ENCODE results near the gene ARV1. TPM values are rescaled to one million over a fixed set of nuclear protein-coding genes. Genes with fewer than 3 reads are reported as not detected.

Gene ARV1
- total and polyA plus RNA-seq, 10 donors, result 11.8 to 31.6 (median 18.2) TPM

GRCh38 chr1:230950404-230950803, 28.5 kb upstream of the ARV1 start:
- 42 to 84% (median 62%) methylated on average over 3 of the region's 3 CpGs for WGBS, 5 donors
- no peaks in the 10 kb centered on the region for H3K27me3 ChIP-seq (replicated peaks in 1 of 7)
- no peaks in the 10 kb centered on the region for H3K9me3 ChIP-seq
- DNase-seq, result no peak
- H3K4me3 ChIP-seq, result no peak overlapping the region
- TF ChIP-seq CTCF (IDR thresholded peaks at IDR 0.05 in 8 of 11, conservative IDR thresholded peaks at IDR 0.05 in 3 of 11) (no peak), POLR2AphosphoS5 (IDR thresholded peaks at IDR 0.05) (no peak), POLR2A (IDR thresholded peaks at IDR 0.05) (no peak)
- H3K36me3 ChIP-seq, result peaks cover 0 to 74% (median 13%) of the 10 kb centered on the region in 6 donors
- H3K27ac ChIP-seq, result no peak overlapping the region
- intact Hi-C loops (cut with DNase I; ENCODE audit: low total_unique reads), result no loop called here
- peaks cover 0 to 16% (median 3%) of the 10 kb centered on the region in 6 donors for H3K4me1 ChIP-seq

- TF ChIP-seq CTCF (IDR thresholded peaks at IDR 0.05 in 8 of 11, conservative IDR thresholded peaks at IDR 0.05 in 3 of 11) (no peak), POLR2A (IDR thresholded peaks at IDR 0.05) (no peak), POLR2AphosphoS5 (IDR thresholded peaks at IDR 0.05) (no peak)
- Histone ChIP-seq H3K36me3 (peaks cover 2 to 87% (median 28%) of the 10 kb centered on the region in 6 donors), H3K9me3 (no peaks in the 10 kb centered on the region), H3K4me3 (no peak overlapping the region), H3K27me3 (replicated peaks in 1 of 7) (no peaks in the 10 kb centered on the region), H3K27ac (peak overlapping the region in 4 of 8 donors; percentile 10 to 60 (median 30)), H3K4me1 (peaks cover 0 to 24% (median 11%) of the 10 kb centered on the region in 6 donors)
- no peak for DNase-seq
- 60 to 82% (median 70%) methylated on average over 4 of the region's 4 CpGs for WGBS, 5 donors
- intact Hi-C loops (cut with DNase I; ENCODE audit: low total_unique reads), result no loop called here
Observed at GRCh38 chr1:230957580-230957989, 21.3 kb upstream of the ARV1 start.

- no peak for TF ChIP-seq POLR2A (IDR thresholded peaks at IDR 0.05)
- TF ChIP-seq POLR2AphosphoS5 (IDR thresholded peaks at IDR 0.05), result no peak
- TF ChIP-seq CTCF (IDR thresholded peaks at IDR 0.05 in 8 of 11, conservative IDR thresholded peaks at IDR 0.05 in 3 of 11), result no peak
- Histone ChIP-seq H3K4me3 (no peak overlapping the region), H3K27me3 (replicated peaks in 1 of 7) (no peaks in the 10 kb centered on the region), H3K36me3 (peaks cover 2 to 79% (median 26%) of the 10 kb centered on the region in 6 donors), H3K9me3 (no peaks in the 10 kb centered on the region), H3K27ac (peak overlapping the region in 2 of 8 donors; percentile 10 to 36), H3K4me1 (peaks cover 0 to 24% (median 11%) of the 10 kb centered on the region in 6 donors)
- intact Hi-C loops (cut with DNase I; ENCODE audit: low total_unique reads), result no loop called here
- DNase-seq, result no peak
- WGBS, 5 donors, result 76 to 89% (median 82%) methylated on average over 4 of the region's 4 CpGs
Observed at GRCh38 chr1:230958370-230958769, 20.5 kb upstream of the ARV1 start.

- Histone ChIP-seq H3K27ac (no peak overlapping the region), H3K9me3 (no peaks in the 10 kb centered on the region), H3K4me1 (peaks cover 0 to 17% (median 2%) of the 10 kb centered on the region in 6 donors), H3K4me3 (no peak overlapping the region), H3K27me3 (replicated peaks in 1 of 7) (no peaks in the 10 kb centered on the region), H3K36me3 (peaks cover 0 to 22% (median 2%) of the 10 kb centered on the region in 6 donors)
- WGBS, 5 donors, result 44 to 62% (median 45%) methylated on average over 2 of the region's 2 CpGs
- TF ChIP-seq POLR2AphosphoS5 (IDR thresholded peaks at IDR 0.05), result no peak
- no peak for TF ChIP-seq CTCF (IDR thresholded peaks at IDR 0.05 in 8 of 11, conservative IDR thresholded peaks at IDR 0.05 in 3 of 11)
- TF ChIP-seq POLR2A (IDR thresholded peaks at IDR 0.05), result no peak
- no peak for DNase-seq
- intact Hi-C loops (cut with DNase I; ENCODE audit: low total_unique reads), result no loop called here
Observed at GRCh38 chr1:230964896-230965295, 14.0 kb upstream of the ARV1 start.
